HG02938 (cell line): Measurements from ENCODE around the gene CDH22.

Experiments
- ATAC-seq: cut with Tn5 transposase; IDR thresholded peaks from one replicate; pipeline ENCODE4 v1.9.1; 2021; ENCODE audit warnings: mild to moderate bottlenecking, moderate library complexity; ENCODE audit not compliant: unreplicated experiment

The CDH22 gene

GRCh38 chr20:46219190-46219589 is 89.1 kb downstream of the CDH22 start:
- no peak for ATAC-seq

GRCh38 chr20:46218656-46219055 is 89.6 kb downstream of the CDH22 start:
- no peak for ATAC-seq

GRCh38 chr20:46217583-46217982 is 90.7 kb downstream of the CDH22 start:
- no peak for ATAC-seq

GRCh38 chr20:46216770-46217464 is 91.4 kb downstream of the CDH22 start:
- ATAC-seq = no peak

GRCh38 chr20:46215913-46216707 is 92.2 kb downstream of the CDH22 start:
- no peak for ATAC-seq

GRCh38 chr20:46214824-46215488 is 93.3 kb downstream of the CDH22 start:
- ATAC-seq = no peak

- ATAC-seq = no peak
Measured at GRCh38 chr20:46213946-46214823, 94.1 kb downstream of the CDH22 start.

GRCh38 chr20:46212876-46213275 is 95.4 kb downstream of the CDH22 start:
- no peak for ATAC-seq

GRCh38 chr20:46212252-46212651 is 96.0 kb downstream of the CDH22 start:
- ATAC-seq = no peak

- no peak for ATAC-seq
Measured at GRCh38 chr20:46211331-46211722, 97.0 kb downstream of the CDH22 start.

GRCh38 chr20:46210672-46211330 is 97.5 kb downstream of the CDH22 start:
- ATAC-seq = no peak

- no peak for ATAC-seq
Measured at GRCh38 chr20:46209930-46210671, 98.2 kb downstream of the CDH22 start.

GRCh38 chr20:46207793-46208192 is 100.5 kb downstream of the CDH22 start:
- ATAC-seq = no peak

GRCh38 chr20:46206992-46207549 is 101.2 kb downstream of the CDH22 start:
- ATAC-seq = no peak

- ATAC-seq = no peak
Measured at GRCh38 chr20:46206025-46206424, 102.3 kb downstream of the CDH22 start.

- ATAC-seq = no peak
Measured at GRCh38 chr20:46205349-46205748, 102.9 kb downstream of the CDH22 start.

GRCh38 chr20:46204594-46205186 is 103.6 kb downstream of the CDH22 start:
- ATAC-seq = no peak

- ATAC-seq = no peak
Measured at GRCh38 chr20:46203510-46203837, 104.8 kb downstream of the CDH22 start.
